Kidney (tissue), 14 donors: ENCODE data around the gene WNT9B. TPM values are rescaled to one million over a fixed set of nuclear protein-coding genes. Genes with fewer than 3 reads are reported as not detected.

Experiments used
- DNase-seq, 5 donors: peaks; one replicate each; pipeline ENCODE4 v3.0.0-alpha.2; 2013 to 2020
- FAIRE-seq: peaks from 2 replicates; lab custom pipeline; 2012; peaks lifted over from hg19 to GRCh38; lab: Jason Lieb, UNC
- H3K27ac ChIP-seq, 2 donors: one replicate each; pipeline ENCODE4 v1.7.0; 2013; ENCODE audit warnings: low read depth in 2 of 2, low read length in 2 of 2, inconsistent platforms in 1 of 2
- H3K27me3 ChIP-seq: one replicate; pipeline ENCODE4 v1.7.1; 2013; ENCODE audit warnings: low read length, inconsistent platforms; ENCODE audit not compliant: control insufficient read depth, insufficient read depth
- H3K36me3 ChIP-seq, 3 donors: one replicate each; pipeline versions ENCODE4 v1.7.0 to v1.7.1; 2013; ENCODE audit warnings: low read length in 3 of 3, control low read depth in 1 of 3, inconsistent platforms in 1 of 3; ENCODE audit not compliant: insufficient read depth in 3 of 3, control insufficient read depth in 2 of 3
- H3K4me1 ChIP-seq, 3 donors: one replicate each; pipeline versions ENCODE4 v1.7.0 to v1.7.1; 2013; ENCODE audit warnings: low read length in 3 of 3, inconsistent platforms in 1 of 3, low read depth in 1 of 3; ENCODE audit not compliant: control insufficient read depth in 2 of 3, insufficient read depth in 2 of 3
- H3K4me3 ChIP-seq, 3 donors: one replicate each; pipeline versions ENCODE4 v1.7.0 to v1.8.1; 2013; ENCODE audit warnings: low read length in 3 of 3, control low read depth in 1 of 3, inconsistent platforms in 1 of 3
- H3K9ac ChIP-seq, 3 donors: one replicate each; pipeline versions ENCODE4 v1.7.0 to v1.7.1; 2013; ENCODE audit warnings: low read length in 3 of 3, control low read depth in 1 of 3, inconsistent platforms in 1 of 3
- H3K9me3 ChIP-seq, 3 donors: one replicate each; pipeline versions ENCODE4 v1.7.0 to v1.7.1; 2013; ENCODE audit warnings: low read length in 3 of 3, control low read depth in 1 of 3, inconsistent platforms in 1 of 3; ENCODE audit not compliant: control insufficient read depth in 2 of 3, insufficient read depth in 1 of 3
- intact Hi-C: fragments of 100-400 bp; cut with DNase I; formaldehyde crosslinking; loops from one replicate; pipeline ENCODE4 v1.11.1; 2022
- polyA plus RNA-seq: library from polyadenylated mRNA; stranded (reverse); fragments of 350-450 nt; fragmentation: Illumina TruSeq; extraction: RNeasy Lipid Tissue Mini Kit (QIAGEN cat#74804); gene quantifications from one replicate; pipeline ENCODE4 v1.2.3, GENCODE V29; 2014; ENCODE audit warnings: low read depth, low replicate concordance; ENCODE audit not compliant: insufficient read depth
- total RNA-seq: library from RNA; stranded (reverse); fragmentation: NEBNext Ultra II Directional; extraction: Animal tissue kit (Norgen Biotek cat#: 25700); gene quantifications from one replicate; pipeline ENCODE4 v1.2.1, GENCODE V29; 2021
- TF ChIP-seq, protein P1 (sequence below): IDR thresholded peaks from 3 replicates; pipeline ENCODE4 v1.5.1; 2012; ENCODE audit warnings: mild to moderate bottlenecking, moderate library complexity, borderline replicate concordance; ENCODE audit not compliant: insufficient read depth; ENCODE audit errors: extremely low read depth
- donor health status: control.
- donor health status: control.
- donor health status: control.
- donor health status: control.
- donor health status: control.
- donor health status: DM: yes; HTN: yes; CAD: no.
- donor health status: Normal renal cell carcinoma (clear cell type).

The WNT9B gene
- total and polyA plus RNA-seq, 2 donors from 2014 or later, result 1.9 to 5.3 TPM

- intact Hi-C loops, result no loop called here
- Histone ChIP-seq H3K9me3 (no peaks in the 10 kb centered on the region), H3K9ac (no peak overlapping the region), H3K4me1 (no peaks in the 10 kb centered on the region), H3K36me3 (no peaks in the 10 kb centered on the region), H3K4me3 (no peak overlapping the region), H3K27ac (no peak overlapping the region), H3K27me3 (peaks cover 12% of the 10 kb centered on the region)
- DNase-seq (no peak), FAIRE-seq (no peak)
- TF ChIP-seq, protein P1, sequence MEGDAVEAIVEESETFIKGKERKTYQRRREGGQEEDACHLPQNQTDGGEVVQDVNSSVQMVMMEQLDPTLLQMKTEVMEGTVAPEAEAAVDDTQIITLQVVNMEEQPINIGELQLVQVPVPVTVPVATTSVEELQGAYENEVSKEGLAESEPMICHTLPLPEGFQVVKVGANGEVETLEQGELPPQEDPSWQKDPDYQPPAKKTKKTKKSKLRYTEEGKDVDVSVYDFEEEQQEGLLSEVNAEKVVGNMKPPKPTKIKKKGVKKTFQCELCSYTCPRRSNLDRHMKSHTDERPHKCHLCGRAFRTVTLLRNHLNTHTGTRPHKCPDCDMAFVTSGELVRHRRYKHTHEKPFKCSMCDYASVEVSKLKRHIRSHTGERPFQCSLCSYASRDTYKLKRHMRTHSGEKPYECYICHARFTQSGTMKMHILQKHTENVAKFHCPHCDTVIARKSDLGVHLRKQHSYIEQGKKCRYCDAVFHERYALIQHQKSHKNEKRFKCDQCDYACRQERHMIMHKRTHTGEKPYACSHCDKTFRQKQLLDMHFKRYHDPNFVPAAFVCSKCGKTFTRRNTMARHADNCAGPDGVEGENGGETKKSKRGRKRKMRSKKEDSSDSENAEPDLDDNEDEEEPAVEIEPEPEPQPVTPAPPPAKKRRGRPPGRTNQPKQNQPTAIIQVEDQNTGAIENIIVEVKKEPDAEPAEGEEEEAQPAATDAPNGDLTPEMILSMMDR, result no peak
Measured at GRCh38 chr17:46812624-46813318, 38.6 kb upstream of the WNT9B start.

DNA sequence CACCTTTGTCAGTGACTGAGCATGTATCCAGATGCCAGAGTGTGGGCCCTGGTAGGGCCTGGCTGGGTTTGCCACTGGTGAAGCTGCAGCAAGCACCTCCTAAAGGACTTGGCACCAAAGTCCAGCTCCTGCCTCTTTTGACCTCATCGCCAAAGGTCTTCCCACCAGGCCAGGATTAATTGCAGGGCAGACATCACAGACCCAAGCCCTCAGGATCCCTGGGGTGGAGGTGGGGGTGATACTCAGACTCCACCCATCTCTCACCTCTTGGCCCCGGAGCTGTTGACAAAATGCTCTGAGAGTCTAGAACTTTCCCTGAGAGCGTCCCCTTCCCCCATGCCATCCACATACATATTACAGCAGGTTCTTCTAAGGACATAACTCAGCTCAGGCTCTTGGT, 37.5 kb upstream of the WNT9B start:
- intact Hi-C loops, result no loop called here

DNA sequence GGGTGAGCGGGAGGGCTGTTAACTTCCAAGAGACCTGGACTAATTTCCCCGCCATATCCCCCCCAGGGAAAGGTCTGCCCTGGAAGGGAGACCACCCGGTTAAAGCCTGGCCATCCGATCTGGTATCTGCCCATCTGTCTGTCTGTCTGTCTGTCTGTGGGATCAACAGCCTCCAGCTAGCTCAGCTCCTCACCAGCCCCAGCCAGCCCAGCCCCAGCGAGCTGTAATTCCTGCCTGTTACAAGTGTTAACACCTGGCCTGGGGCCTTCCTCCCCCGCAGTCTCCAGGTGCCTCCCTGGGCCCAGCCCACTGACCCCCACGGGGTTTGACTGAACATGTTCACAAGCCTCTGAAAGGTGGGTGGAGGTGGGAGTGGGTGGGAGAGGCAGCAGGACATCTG, 36.9 kb upstream of the WNT9B start:
- no peak for FAIRE-seq
- TF ChIP-seq, protein P1, result no peak

More for the DNA sequence above, 37.5 kb upstream of the WNT9B start:
- Histone ChIP-seq H3K27ac (no peak overlapping the region), H3K9ac (no peak overlapping the region), H3K9me3 (no peaks in the 10 kb centered on the region), H3K4me1 (peaks cover 0 to 4% (median 0%) of the 10 kb centered on the region in 3 donors), H3K36me3 (no peaks in the 10 kb centered on the region), H3K4me3 (no peak overlapping the region), H3K27me3 (peaks cover 12% of the 10 kb centered on the region)
- no peak for FAIRE-seq
- TF ChIP-seq, protein P1, result no peak
- no peak for DNase-seq

More for the DNA sequence above, 36.9 kb upstream of the WNT9B start:
- Histone ChIP-seq H3K9me3 (no peaks in the 10 kb centered on the region), H3K9ac (no peak overlapping the region), H3K4me1 (peaks cover 0 to 7% (median 0%) of the 10 kb centered on the region in 3 donors), H3K27me3 (peaks cover 13% of the 10 kb centered on the region), H3K36me3 (no peaks in the 10 kb centered on the region), H3K27ac (no peak overlapping the region), H3K4me3 (no peak overlapping the region)
- no peak for DNase-seq
- intact Hi-C loops, result no loop called here
